ENCODE results near the gene LOXL3. TPM values are rescaled to one million over a fixed set of nuclear protein-coding genes. Genes with fewer than 3 reads are reported as not detected.

The LOXL3 gene
- total RNA-seq, 2 experiments from 2014 or later, result 0.25 TPM; not detected in 1

- Mint-ChIP-seq H3K4me3 (peak overlapping the region; percentile 25), H3K27ac (no peak overlapping the region), H3K27me3 (peaks cover 25% of the 10 kb centered on the region)
These were observed 4.8 kb upstream of the LOXL3 start for GRCh38 chr2:74558284-74559230.

DNA sequence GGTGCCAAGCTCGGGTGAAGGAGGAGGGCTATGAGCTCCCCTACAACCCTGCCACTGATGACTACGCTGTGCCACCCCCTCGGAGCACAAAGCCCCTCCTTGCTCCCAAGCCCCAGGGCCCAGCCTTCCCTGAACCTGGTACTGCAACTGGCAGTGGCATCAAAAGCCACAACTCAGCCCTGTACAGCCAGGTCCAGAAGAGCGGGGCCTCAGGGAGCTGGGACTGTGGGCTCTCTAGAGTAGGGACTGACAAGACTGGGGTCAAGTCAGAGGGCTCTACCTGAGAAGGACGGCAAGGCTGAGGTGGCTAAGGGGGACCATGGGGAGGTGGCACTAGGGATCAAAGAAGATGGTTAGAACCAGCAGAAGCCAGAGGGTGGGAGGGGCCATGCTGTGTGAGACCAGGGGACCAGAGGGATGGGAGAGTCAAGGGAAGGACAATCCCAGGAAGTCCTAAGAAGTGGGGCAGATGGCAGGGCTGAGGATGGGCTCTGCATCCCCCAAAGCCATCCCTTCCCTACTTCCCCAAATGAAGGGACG is 3.2 kb upstream of the LOXL3 start:
- Histone ChIP-seq H3K4me3 (ENCODE audit: low read length) (no peak overlapping the region), H3K4me1 (ENCODE audit: insufficient read depth, low read length) (peaks cover 28% of the 10 kb centered on the region), H3K36me3 (ENCODE audit: insufficient read depth, low read length) (peaks cover 12% of the 10 kb centered on the region), H3K9me3 (ENCODE audit: control insufficient read depth in 1 of 2, insufficient read depth in 1 of 2, low read length in 2 of 2) (peaks cover 0 to 4% of the 10 kb centered on the region in 2 experiments), H3K27ac (ENCODE audit: low read depth in 1 of 2, low read length in 2 of 2) (no peak overlapping the region), H3K27me3 (ENCODE audit: control insufficient read depth in 1 of 2, insufficient read depth in 2 of 2, low read length in 2 of 2) (no peaks in the 10 kb centered on the region)
- ChIA-PET POLR2A (interaction anchor here (1.4 to 1.9 kb wide), 2 partner anchors 10 to 84 kb away, joined by 4 to 5 read pairs; partner anchors contain the start of gene MRPL53), CTCF (no interaction called here)
- ATAC-seq (ENCODE audit: poor library complexity) (no peak), DNase-seq (no peak)
- peak overlapping the region; percentile 94 for H3K4me3 Mint-ChIP-seq
- H3K27me3 Mint-ChIP-seq, result peaks cover 15% of the 10 kb centered on the region
- H3K9me3 Mint-ChIP-seq, result no peaks in the 10 kb centered on the region
- intact Hi-C loops (cut with DNase I, micrococcal nuclease), result loop anchor here in 1 of 2 experiments (10.0 kb wide), 1 partner anchor 98 kb away; the partner anchor contains the start of gene SEMA4F
- peaks cover 12% of the 10 kb centered on the region for H3K4me1 Mint-ChIP-seq (ENCODE audit: low read depth)
- TF ChIP-seq, protein P1, sequence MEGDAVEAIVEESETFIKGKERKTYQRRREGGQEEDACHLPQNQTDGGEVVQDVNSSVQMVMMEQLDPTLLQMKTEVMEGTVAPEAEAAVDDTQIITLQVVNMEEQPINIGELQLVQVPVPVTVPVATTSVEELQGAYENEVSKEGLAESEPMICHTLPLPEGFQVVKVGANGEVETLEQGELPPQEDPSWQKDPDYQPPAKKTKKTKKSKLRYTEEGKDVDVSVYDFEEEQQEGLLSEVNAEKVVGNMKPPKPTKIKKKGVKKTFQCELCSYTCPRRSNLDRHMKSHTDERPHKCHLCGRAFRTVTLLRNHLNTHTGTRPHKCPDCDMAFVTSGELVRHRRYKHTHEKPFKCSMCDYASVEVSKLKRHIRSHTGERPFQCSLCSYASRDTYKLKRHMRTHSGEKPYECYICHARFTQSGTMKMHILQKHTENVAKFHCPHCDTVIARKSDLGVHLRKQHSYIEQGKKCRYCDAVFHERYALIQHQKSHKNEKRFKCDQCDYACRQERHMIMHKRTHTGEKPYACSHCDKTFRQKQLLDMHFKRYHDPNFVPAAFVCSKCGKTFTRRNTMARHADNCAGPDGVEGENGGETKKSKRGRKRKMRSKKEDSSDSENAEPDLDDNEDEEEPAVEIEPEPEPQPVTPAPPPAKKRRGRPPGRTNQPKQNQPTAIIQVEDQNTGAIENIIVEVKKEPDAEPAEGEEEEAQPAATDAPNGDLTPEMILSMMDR (IDR thresholded peaks at IDR 0.05), result no peak
- peaks cover 14% of the 10 kb centered on the region for H3K36me3 Mint-ChIP-seq (ENCODE audit: low read depth)
- H3K27ac Mint-ChIP-seq, result peak overlapping the region; percentile 84

More at GRCh38 chr2:74558284-74559230, 4.8 kb upstream of the LOXL3 start:
- Mint-ChIP-seq H3K9me3 (no peaks in the 10 kb centered on the region), H3K4me1 (ENCODE audit: low read depth) (peaks cover 7% of the 10 kb centered on the region), H3K36me3 (ENCODE audit: low read depth) (peaks cover 14% of the 10 kb centered on the region)
- intact Hi-C loops (cut with DNase I, micrococcal nuclease), result loop anchor here in 1 of 2 experiments (10.0 kb wide), 1 partner anchor 96 kb away; the partner anchor contains the start of gene SEMA4F
- TF ChIP-seq, protein P1 (IDR thresholded peaks at IDR 0.05), result no peak
- CTCF ChIA-PET, result no interaction called here
- ATAC-seq (ENCODE audit: poor library complexity), result no peak
- Histone ChIP-seq H3K27ac (ENCODE audit: low read depth in 1 of 2, low read length in 2 of 2) (no peak overlapping the region), H3K9me3 (ENCODE audit: control insufficient read depth in 1 of 2, insufficient read depth in 1 of 2, low read length in 2 of 2) (peaks cover 0 to 4% of the 10 kb centered on the region in 2 experiments), H3K4me1 (ENCODE audit: insufficient read depth, low read length) (peaks cover 25% of the 10 kb centered on the region), H3K27me3 (ENCODE audit: control insufficient read depth in 1 of 2, insufficient read depth in 2 of 2, low read length in 2 of 2) (no peaks in the 10 kb centered on the region), H3K36me3 (ENCODE audit: insufficient read depth, low read length) (peaks cover 12% of the 10 kb centered on the region), H3K4me3 (ENCODE audit: low read length) (no peak overlapping the region)
- POLR2A ChIA-PET, result interaction anchor here (1.9 kb wide), 1 partner anchor 9 kb away, joined by 5 read pairs; no protein-coding TSS in a partner anchor
- DNase-seq, result no peak

- H3K4me3 ChIP-seq (ENCODE audit: low read length), result no peak overlapping the region
- H3K27me3 ChIP-seq (ENCODE audit: control insufficient read depth in 1 of 2, insufficient read depth in 2 of 2, low read length in 2 of 2), result no peaks in the 10 kb centered on the region
- ChIA-PET POLR2A (no interaction called here), CTCF (interaction anchor here (1.3 kb wide), 1 partner anchor 24 kb away, joined by 4 read pairs; no protein-coding TSS in a partner anchor)
- Mint-ChIP-seq H3K4me1 (ENCODE audit: low read depth) (peaks cover 12% of the 10 kb centered on the region), H3K9me3 (no peaks in the 10 kb centered on the region), H3K36me3 (ENCODE audit: low read depth) (peaks cover 14% of the 10 kb centered on the region), H3K4me3 (peak overlapping the region; percentile 94), H3K27ac (peak overlapping the region; percentile 84), H3K27me3 (peaks cover 15% of the 10 kb centered on the region)
- TF ChIP-seq, protein P1 (IDR thresholded peaks at IDR 0.05), result no peak
- H3K27ac ChIP-seq (ENCODE audit: low read depth in 1 of 2, low read length in 2 of 2), result no peak overlapping the region
- peaks cover 12% of the 10 kb centered on the region for H3K36me3 ChIP-seq (ENCODE audit: insufficient read depth, low read length)
- H3K4me1 ChIP-seq (ENCODE audit: insufficient read depth, low read length), result peaks cover 28% of the 10 kb centered on the region
- no peak for ATAC-seq (ENCODE audit: poor library complexity)
- intact Hi-C loops (cut with DNase I, micrococcal nuclease), result loop anchor here in 1 of 2 experiments (10.0 kb wide), 1 partner anchor 99 kb away; the partner anchor contains the start of gene SEMA4F
- DNase-seq, result no peak
- peaks cover 0 to 4% of the 10 kb centered on the region in 2 experiments for H3K9me3 ChIP-seq (ENCODE audit: control insufficient read depth in 1 of 2, insufficient read depth in 1 of 2, low read length in 2 of 2)
These were observed 2.4 kb upstream of the LOXL3 start for GRCh38 chr2:74556159-74556558.

Measured in CD4-positive, alpha-beta T cell (primary cell).